Liver (tissue), 3 donors: ENCODE results near the gene NKX3-2.

Source experiments
- CTCF ChIP-seq: fragments of 150-350 bp; IDR thresholded peaks from 2 replicates; pipeline ENCODE4 v1.5.1; 2017; ENCODE audit warnings: improper control_type of control experiment, low read depth, low read length; ENCODE audit not compliant: missing input control
- JUND ChIP-seq, 2 donors: IDR thresholded peaks; 2 replicates each; pipeline ENCODE4 v1.6.1; 2016; ENCODE audit warnings: antibody characterized with exemption in 2 of 2
- RXRA ChIP-seq, 2 donors: IDR thresholded peaks; 2 replicates each; pipeline ENCODE4 v1.6.1; 2017 to 2018; ENCODE audit warnings: antibody characterized with exemption in 2 of 2, mild to moderate bottlenecking in 1 of 2
- TAF1 ChIP-seq: conservative IDR thresholded peaks from 2 replicates; pipeline ENCODE4 v1.6.1; 2016; ENCODE audit warnings: antibody characterized with exemption, mild to moderate bottlenecking
- donor health status: healthy.
- donor health status: healthy.

GRCh38 chr4:13525606-13526281, 18.6 kb downstream of the NKX3-2 start:
- TF ChIP-seq TAF1 (no peak), CTCF (no peak), JUND (IDR thresholded peaks at IDR 0.05) (no peak), RXRA (IDR thresholded peaks at IDR 0.05) (no peak)
